H1 (cell line): ENCODE measurements around the gene DHRS13. TPM values are rescaled to one million over a fixed set of nuclear protein-coding genes. Genes with fewer than 3 reads are reported as not detected.

Experiments
- CTCF ChIA-PET: fragments of 300-600 bp; sonication (Branson Sonifier 250); formaldehyde crosslinking; loops from one replicate; lab custom pipeline; 2021; ENCODE audit not compliant: partially characterized antibody; lab: Charles Lee
- POLR2A ChIA-PET: fragments of 300-600 bp; sonication (Branson Sonifier 250); formaldehyde crosslinking; loops from one replicate; lab custom pipeline; 2021; ENCODE audit warnings: inconsistent platforms; ENCODE audit not compliant: partially characterized antibody; lab: Charles Lee
- DNase-seq, 2 experiments: peaks; one replicate each; pipeline versions ENCODE4 v3.0.0 to v3.0.0-alpha.2; 2010 to 2022; ENCODE audit warnings: low spot score in 2 of 2, low read depth in 1 of 2, mixed read lengths in 1 of 2
- FAIRE-seq: peaks from 2 replicates; lab custom pipeline; 2011; peaks lifted over from hg19 to GRCh38; lab: Jason Lieb, UNC
- H2AFZ ChIP-seq: 2 replicates; pipeline ENCODE4 v1.8.1; 2012; ENCODE audit warnings: low read length, inconsistent platforms
- H2AK5ac ChIP-seq: 2 replicates; pipeline ENCODE4 v1.6.1; 2013; ENCODE audit warnings: low read depth, low read length
- H2BK120ac ChIP-seq: replicated peaks from 2 replicates; pipeline ENCODE3; 2013; ENCODE audit warnings: low read depth, low read length, inconsistent platforms
- H2BK12ac ChIP-seq: 2 replicates; pipeline ENCODE4 v1.6.1; 2013; ENCODE audit warnings: low read depth, low read length
- H2BK15ac ChIP-seq: 2 replicates; pipeline ENCODE4 v1.6.1; 2013; ENCODE audit warnings: low read length
- H2BK20ac ChIP-seq: 2 replicates; pipeline ENCODE4 v1.6.1; 2013; ENCODE audit warnings: low read length
- H2BK5ac ChIP-seq: 2 replicates; pipeline ENCODE4 v1.6.1; 2013; ENCODE audit warnings: low read depth, low read length
- H3K14ac ChIP-seq: 2 replicates; pipeline ENCODE4 v1.6.1; 2013; ENCODE audit warnings: inconsistent platforms; ENCODE audit not compliant: insufficient read length
- H3K18ac ChIP-seq: 2 replicates; pipeline ENCODE4 v1.6.1; 2013; ENCODE audit warnings: low read length; ENCODE audit errors: extremely low read depth
- H3K23ac ChIP-seq: 2 replicates; pipeline ENCODE4 v1.6.1; 2013; ENCODE audit warnings: inconsistent platforms; ENCODE audit not compliant: insufficient read length
- H3K23me2 ChIP-seq: 2 replicates; pipeline ENCODE4 v1.6.1; 2013; ENCODE audit warnings: low read depth, low read length
- H3K27ac ChIP-seq: 2 replicates; pipeline ENCODE4 v1.6.1; 2011; ENCODE audit warnings: low read depth, low read length, inconsistent platforms
- H3K27me3 ChIP-seq, 4 experiments: replicated peaks in 1 of 4; 1 replicate in 1 of 4; 2 replicates in 3 of 4; pipeline versions ENCODE4 v1.6.1 to v1.8.1; 2011 to 2013; ENCODE audit warnings: low read length in 3 of 4, mild to moderate bottlenecking in 3 of 4, inconsistent platforms in 2 of 4, mixed read lengths in 2 of 4, moderate library complexity in 1 of 4; ENCODE audit not compliant: control insufficient read depth in 3 of 4, insufficient read depth in 3 of 4; ENCODE audit errors: extremely low read depth in 1 of 4
- H3K36me3 ChIP-seq, 4 experiments: 2 replicates each; pipeline versions ENCODE4 v1.6.1 to v1.8.1; 2011 to 2013; ENCODE audit warnings: mild to moderate bottlenecking in 4 of 4, low read length in 3 of 4, moderate library complexity in 2 of 4, control low read depth in 1 of 4, inconsistent platforms in 1 of 4; ENCODE audit not compliant: insufficient read depth in 4 of 4, control insufficient read depth in 2 of 4
- H3K4ac ChIP-seq: replicated peaks from 2 replicates; pipeline ENCODE3; 2013; ENCODE audit warnings: low read length, low read depth, mixed read lengths, inconsistent platforms; ENCODE audit not compliant: insufficient read length
- H3K4me1 ChIP-seq, 4 experiments: replicated peaks in 1 of 4; 1 replicate in 1 of 4; 2 replicates in 3 of 4; pipeline versions ENCODE4 v1.6.1 to v1.8.1; 2011 to 2013; ENCODE audit warnings: low read length in 3 of 4, inconsistent platforms in 2 of 4, mixed read lengths in 1 of 4; ENCODE audit not compliant: insufficient read depth in 4 of 4, control insufficient read depth in 3 of 4
- H3K4me2 ChIP-seq, 2 experiments: 2 replicates each; pipeline versions ENCODE4 v1.6.1 to v1.8.1; 2011 to 2013; ENCODE audit warnings: low read depth in 2 of 2, low read length in 2 of 2, control low read depth in 1 of 2, inconsistent platforms in 1 of 2, mild to moderate bottlenecking in 1 of 2; ENCODE audit not compliant: insufficient read depth in 1 of 2
- H3K4me3 ChIP-seq, 4 experiments: fragments of 200-600, 300-600 bp in 1 of 4; sonication (generic), shearing (Covaris generic), sonication (Bioruptor Twin) in 1 of 4; 2 replicates each; pipeline versions ENCODE4 v1.5.1 to v1.8.1; 2011 to 2016; ENCODE audit warnings: low read length in 4 of 4, low read depth in 3 of 4, control low read depth in 2 of 4, inconsistent platforms in 2 of 4, mild to moderate bottlenecking in 2 of 4, mixed read lengths in 1 of 4, moderate library complexity in 1 of 4; ENCODE audit not compliant: insufficient read depth in 2 of 4; ENCODE audit errors: extremely low read depth in 1 of 4
- H3K56ac ChIP-seq: replicated peaks from 2 replicates; pipeline ENCODE3; 2013; ENCODE audit warnings: low read depth, mild to moderate bottlenecking, mixed read lengths, low read length, inconsistent platforms; ENCODE audit not compliant: insufficient read length
- H3K79me1 ChIP-seq: 2 replicates; pipeline ENCODE4 v1.6.1; 2013; ENCODE audit warnings: low read depth, low read length, control low read depth
- H3K79me2 ChIP-seq, 2 experiments: 2 replicates each; pipeline versions ENCODE4 v1.6.1 to v1.8.1; 2012 to 2013; ENCODE audit warnings: low read length in 2 of 2, mild to moderate bottlenecking in 2 of 2, inconsistent platforms in 1 of 2; ENCODE audit not compliant: insufficient read depth in 2 of 2, control insufficient read depth in 1 of 2
- H3K9ac ChIP-seq, 4 experiments: replicated peaks in 1 of 4; 1 replicate in 1 of 4; 2 replicates in 3 of 4; pipeline versions ENCODE4 v1.6.1 to v1.8.1; 2011 to 2013; ENCODE audit warnings: low read depth in 3 of 4, low read length in 3 of 4, control low read depth in 2 of 4, mild to moderate bottlenecking in 2 of 4, moderate library complexity in 2 of 4, inconsistent platforms in 1 of 4; ENCODE audit errors: extremely low read depth in 1 of 4
- H3K9me3 ChIP-seq, 2 experiments: 2 replicates each; pipeline versions ENCODE4 v1.6.1 to v1.8.1; 2012 to 2013; ENCODE audit warnings: mild to moderate bottlenecking in 2 of 2, moderate library complexity in 2 of 2, control low read depth in 1 of 2, inconsistent platforms in 1 of 2, low read depth in 1 of 2, low read length in 1 of 2, mixed read lengths in 1 of 2; ENCODE audit not compliant: insufficient read depth in 2 of 2
- H4K20me1 ChIP-seq, 2 experiments: replicated peaks in 1 of 2; 2 replicates each; pipeline versions ENCODE3 to v1.8.1; 2011 to 2013; ENCODE audit warnings: inconsistent platforms in 2 of 2, low read length in 2 of 2, mild to moderate bottlenecking in 1 of 2; ENCODE audit not compliant: insufficient read depth in 2 of 2, control insufficient read depth in 1 of 2
- H4K5ac ChIP-seq: 2 replicates; pipeline ENCODE4 v1.6.1; 2013; ENCODE audit warnings: low read length, low read depth, mixed read lengths, inconsistent platforms; ENCODE audit not compliant: insufficient read length
- H4K8ac ChIP-seq: 2 replicates; pipeline ENCODE4 v1.8.0; 2013; ENCODE audit warnings: mild to moderate bottlenecking, moderate library complexity, low read length, inconsistent platforms; ENCODE audit not compliant: insufficient read depth; ENCODE audit errors: extremely low read depth
- H4K91ac ChIP-seq: replicated peaks from 2 replicates; pipeline ENCODE3; 2013; ENCODE audit warnings: low read length, mixed read lengths, inconsistent platforms; ENCODE audit not compliant: insufficient read length
- ATF3 ChIP-seq: IDR thresholded peaks from 2 replicates; pipeline ENCODE4 v1.6.1; 2011; ENCODE audit warnings: low read depth, mild to moderate bottlenecking, low read length; ENCODE audit not compliant: insufficient read depth
- BCL11A ChIP-seq, 2 experiments: IDR thresholded peaks; one replicate each; pipeline ENCODE4 v1.6.1; 2011; ENCODE audit warnings: low read depth in 2 of 2, low read length in 2 of 2, mild to moderate bottlenecking in 2 of 2
- CHD1 ChIP-seq: IDR thresholded peaks from 2 replicates; pipeline ENCODE4 v1.6.1; 2012; ENCODE audit warnings: low read depth, low read length, improper control_type of control experiment
- KDM1A ChIP-seq: fragments of 200-600, 300-600 bp; sonication (generic); IDR thresholded peaks from 2 replicates; pipeline ENCODE4 v1.7.1; 2016; ENCODE audit warnings: mild to moderate bottlenecking, low read length, borderline replicate concordance
- KDM5A ChIP-seq: fragments of 200-600 bp; IDR thresholded peaks from 2 replicates; pipeline ENCODE4 v1.7.1; 2012; ENCODE audit warnings: mild to moderate bottlenecking, low read length, inconsistent platforms, mixed read lengths
- NANOG ChIP-seq: IDR thresholded peaks from 2 replicates; pipeline ENCODE4 v1.6.1; 2011; ENCODE audit warnings: low read length, low read depth, mild to moderate bottlenecking, inconsistent platforms; ENCODE audit not compliant: insufficient read depth, poor library complexity, severe bottlenecking
- NRF1 ChIP-seq: IDR thresholded peaks from 2 replicates; pipeline ENCODE4 v1.6.1; 2011; ENCODE audit warnings: mild to moderate bottlenecking, low read depth, low read length, improper control_type of control experiment
- POLR2A ChIP-seq, 2 experiments: IDR thresholded peaks; 1 replicate in 1 of 2; 2 replicates in 1 of 2; pipeline ENCODE4 v1.6.1; 2011; ENCODE audit warnings: low read depth in 2 of 2, low read length in 2 of 2, mild to moderate bottlenecking in 2 of 2; ENCODE audit errors: control extremely low read depth in 1 of 2
- SUZ12 ChIP-seq: fragments of 200-600 bp; sonication (generic); IDR thresholded peaks from 2 replicates; pipeline ENCODE4 v1.6.1; 2012; ENCODE audit warnings: mild to moderate bottlenecking, inconsistent platforms, low read length, moderate library complexity, mixed read lengths
- TEAD4 ChIP-seq: IDR thresholded peaks from 2 replicates; pipeline ENCODE4 v1.6.1; 2012; ENCODE audit warnings: low read depth, low read length, inconsistent platforms, mixed read lengths
- YY1 ChIP-seq: IDR thresholded peaks from 2 replicates; pipeline ENCODE4 v1.6.1; 2011; ENCODE audit warnings: low read depth, mild to moderate bottlenecking, low read length
- WGBS, 2 experiments: shearing (Covaris generic) in 1 of 2; methylation state at CpG; one replicate each; pipeline versions ENCODE4 v1.1.6 to v1.1.7; 2013 to 2015; ENCODE audit warnings: low lambda C conversion rate in 2 of 2, mixed read lengths in 2 of 2, inconsistent platforms in 1 of 2, low coverage in 1 of 2, missing lambda C conversion rate in 1 of 2; ENCODE audit not compliant: insufficient replicate concordance in 2 of 2, insufficient coverage in 1 of 2, insufficient read length in 1 of 2; ENCODE audit errors: extremely low coverage in 1 of 2, missing lambda C conversion rate in 1 of 2; 5-methylcytosine and 5-hydroxymethylcytosine counted together
- polyA plus RNA-seq, 7 experiments: library from polyadenylated mRNA; depleted of rRNA in 3 of 7; stranded (reverse) in 5 of 7; unstranded in 2 of 7; fragments of >200 nt in 5 of 7; fragments of 200-250 nt in 2 of 7; gene quantifications; 1 replicate in 5 of 7; 2 replicates in 1 of 7; 4 replicates in 1 of 7; pipeline versions ENCODE4 v1.2.1 to v1.2.3, GENCODE V29; 2011 to 2013; ENCODE audit warnings: missing spikeins in 2 of 7, mixed read lengths in 2 of 7
- total RNA-seq: library from RNA; stranded (reverse); fragmentation: NEBNext Ultra II Directional; extraction: Animal tissue kit (Norgen Biotek cat#: 25700); gene quantifications from 2 replicates; pipeline ENCODE4 v1.2.1, GENCODE V29; 2021

DHRS13 gene
- total and polyA plus RNA-seq, 2 of the 8 experiments (the other 6 are each of a cell fraction or from before 2014, with no cell fraction given), result 23.7 to 30.0 TPM

GRCh38 chr17:28867276-28867675 is 35.6 kb downstream of the DHRS13 start:
- Histone ChIP-seq H2AFZ (no peak overlapping the region), H2BK120ac (no peak overlapping the region), H4K91ac (no peak overlapping the region), H2BK15ac (0 out of 2 replicates have a peak overlapping the region, but pooled peaks have one; percentile 81), H3K56ac (no peak overlapping the region), H3K14ac (no peak overlapping the region), H3K79me1 (no peaks in the 10 kb centered on the region), H3K4me2 (no peak overlapping the region), H3K9me3 (no peaks in the 10 kb centered on the region), H4K20me1 (no peaks in the 10 kb centered on the region)
- FAIRE-seq, result no peak
- CTCF ChIA-PET, result interaction anchor here (1.1 to 4.2 kb wide), 5 partner anchors 12 to 107 kb away, joined by 3 to 20 read pairs (median 7); no protein-coding TSS in a partner anchor
- POLR2A ChIA-PET, result interaction anchor here (0.7 to 2.3 kb wide), 4 partner anchors 9 to 115 kb away, joined by 3 to 6 read pairs (median 4); partner anchors contain the start of gene FLOT2
- 93% methylated on average over 7 of the region's 7 CpGs; no CpG with 5 or more reads in 1 of the 2 experiments for WGBS, 2 experiments
- TF ChIP-seq KDM5A (no peak), CHD1 (no peak), POLR2A (IDR thresholded peaks at IDR 0.05; ENCODE audit: control extremely low read depth in 1 of 2, low read depth in 2 of 2, low read length in 2 of 2) (no peak), ATF3 (no peak), NRF1 (no peak), SUZ12 (no peak), NANOG (no peak), BCL11A (IDR thresholded peaks at IDR 0.05; ENCODE audit: low read depth in 2 of 2, low read length in 2 of 2) (no peak), TEAD4 (no peak), KDM1A (no peak), YY1 (no peak)
- TF ChIP-seq, all 59 proteins: peak for 0
- Histone ChIP-seq H3K27me3 (peaks cover 0 to 4% (median 0%) of the 10 kb centered on the region in 4 experiments; a peak in 2 of 7 replicates), H2BK5ac (peak overlapping the region; percentile 52; the same call in 1 of the 2 replicates), H3K23ac (no peak overlapping the region), H2BK20ac (no peak overlapping the region), H3K4me1 (peaks cover 0 to 6% (median 0%) of the 10 kb centered on the region in 4 experiments; a peak in 1 of 7 replicates), H3K4ac (no peak overlapping the region), H3K4me3 (no peak overlapping the region), H3K36me3 (no peaks in the 10 kb centered on the region; a peak in 1 of 8 replicates), H3K79me2 (no peaks in the 10 kb centered on the region), H4K5ac (no peak overlapping the region), H3K18ac (no peak overlapping the region), H3K23me2 (no peaks in the 10 kb centered on the region), H2AK5ac (no peak overlapping the region), H4K8ac (no peak overlapping the region), H2BK12ac (no peak overlapping the region; the same call in 1 of the 2 replicates), H3K27ac (no peak overlapping the region), H3K9ac (no peak overlapping the region)
- DNase-seq, result no peak
